Muscle of arm (tissue), 14 donors: ENCODE results near the gene PMM1. TPM values are rescaled to one million over a fixed set of nuclear protein-coding genes. Genes with fewer than 3 reads are reported as not detected.
"Not testable (repeated sequence)": the region's sequence is repeated elsewhere in the genome, so short reads cannot be mapped to it uniquely, and the experiment has no call there.

ENCODE experiments used
- DNase-seq: peaks from one replicate; pipeline ENCODE4 v3.0.0-alpha.2; 2013
- long read RNA-seq, 11 donors: transcript quantifications; one replicate each; lab custom pipeline, GENCODE V29; 2026
- polyA plus RNA-seq, 12 donors: library from polyadenylated mRNA; unstranded; fragments of 120-200 nt; gene quantifications; one replicate each; pipeline ENCODE4 v1.2.1, GENCODE V29; 2013; ENCODE audit not compliant: insufficient read length in 12 of 12

Gene PMM1
- polyA plus RNA-seq = 10 to 100 TPM in 11 of 12 donors, not detected in 1; 20.4 to 26.9 (median 23.1) TPM
- long read RNA-seq, donor 1, transcript PMM1-208 (7 exons, 1,405 nt) = minor isoform, 5 of 46 reads
- long read RNA-seq, donor 1, transcript PMM1-201 (8 exons, 1,298 nt) = major isoform, 26 of 46 reads
- long read RNA-seq, donor 1, partial matches to known transcripts = 11 of 46 reads
- long read RNA-seq, donor 1, other reads (novel, unspliced or antisense) = 0 of 46 reads
- long read RNA-seq, donor 2, transcript PMM1-201 (8 exons, 1,298 nt) = major isoform, 12 of 13 reads
- long read RNA-seq, donor 2, partial matches to known transcripts = 0 of 13 reads
- long read RNA-seq, donor 2, other reads (novel, unspliced or antisense) = 0 of 13 reads
- long read RNA-seq, donor 3, transcript PMM1-201 (8 exons, 1,298 nt) = major isoform, 10 of 11 reads
- long read RNA-seq, donor 3, partial matches to known transcripts = 0 of 11 reads
- long read RNA-seq, donor 3, other reads (novel, unspliced or antisense) = 0 of 11 reads
- long read RNA-seq, donor 4, transcript PMM1-201 (8 exons, 1,298 nt) = major isoform, 8 of 9 reads
- long read RNA-seq, donor 4, partial matches to known transcripts = 0 of 9 reads
- long read RNA-seq, donor 4, other reads (novel, unspliced or antisense) = 0 of 9 reads
- long read RNA-seq, donor 5, transcript PMM1-201 (8 exons, 1,298 nt) = major isoform, 15 of 19 reads
- long read RNA-seq, donor 5, partial matches to known transcripts = 0 of 19 reads
- long read RNA-seq, donor 5, other reads (novel, unspliced or antisense) = 0 of 19 reads
- long read RNA-seq, donor 6, transcript PMM1-201 (8 exons, 1,298 nt) = major isoform, 8 of 10 reads
- long read RNA-seq, donor 6, partial matches to known transcripts = 0 of 10 reads
- long read RNA-seq, donor 6, other reads (novel, unspliced or antisense) = 0 of 10 reads
- long read RNA-seq, donor 7, transcript PMM1-201 (8 exons, 1,298 nt) = major isoform, 13 of 14 reads
- long read RNA-seq, donor 7, partial matches to known transcripts = 0 of 14 reads
- long read RNA-seq, donor 7, other reads (novel, unspliced or antisense) = 0 of 14 reads
- long read RNA-seq, donor 8, transcript PMM1-201 (8 exons, 1,298 nt) = major isoform, 10 of 11 reads
- long read RNA-seq, donor 8, partial matches to known transcripts = 0 of 11 reads
- long read RNA-seq, donor 8, other reads (novel, unspliced or antisense) = 0 of 11 reads
- long read RNA-seq, donor 9, transcript PMM1-201 (8 exons, 1,298 nt) = major isoform, 8 of 8 reads
- long read RNA-seq, donor 9, partial matches to known transcripts = 0 of 8 reads
- long read RNA-seq, donor 9, other reads (novel, unspliced or antisense) = 0 of 8 reads
- long read RNA-seq, donor 10, transcript PMM1-201 (8 exons, 1,298 nt) = major isoform, 15 of 17 reads
- long read RNA-seq, donor 10, partial matches to known transcripts = 0 of 17 reads
- long read RNA-seq, donor 10, other reads (novel, unspliced or antisense) = 0 of 17 reads
- long read RNA-seq, donor 11, transcript PMM1-201 (8 exons, 1,298 nt) = major isoform, 16 of 17 reads
- long read RNA-seq, donor 11, partial matches to known transcripts = 0 of 17 reads
- long read RNA-seq, donor 11, other reads (novel, unspliced or antisense) = 0 of 17 reads

- DNase-seq = peak; percentile 100
These were observed at the start of gene PMM1 for GRCh38 chr22:41589391-41590241. Gene PMM1, minus strand, starts transcription at chr22:41589840. Its CDS starts 35 bp downstream, at chr22:41589805.

- DNase-seq = no peak
These were observed 49.1 kb upstream of the PMM1 start for GRCh38 chr22:41638748-41639147.

- DNase-seq = no peak
These were observed 48.5 kb upstream of the PMM1 start for GRCh38 chr22:41638124-41638523.

GRCh38 chr22:41637623-41638022, 48.0 kb upstream of the PMM1 start:
- not testable (repeated sequence) for DNase-seq

GRCh38 chr22:41636467-41636866, 46.8 kb upstream of the PMM1 start:
- DNase-seq = no peak

DNA sequence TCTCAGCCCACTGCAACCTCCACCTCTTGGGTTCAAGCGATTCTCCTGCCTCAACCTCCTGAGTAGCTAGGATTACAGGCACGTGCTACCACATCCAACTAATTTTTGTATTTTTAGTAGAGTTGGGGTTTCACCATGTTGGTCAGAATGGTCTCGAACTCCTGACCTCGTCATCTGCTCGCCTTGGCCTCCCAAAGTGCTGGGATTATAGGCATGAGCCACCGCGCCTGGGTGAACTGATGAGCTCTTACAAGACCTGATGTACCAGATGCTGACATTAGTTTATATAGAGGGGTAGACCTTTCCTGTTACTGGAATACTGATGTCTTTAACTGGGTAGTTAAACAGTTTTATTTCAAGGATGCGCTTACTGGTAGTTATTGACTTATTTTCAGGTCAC, 45.0 kb upstream of the PMM1 start:
- DNase-seq = not testable (repeated sequence)

DNA sequence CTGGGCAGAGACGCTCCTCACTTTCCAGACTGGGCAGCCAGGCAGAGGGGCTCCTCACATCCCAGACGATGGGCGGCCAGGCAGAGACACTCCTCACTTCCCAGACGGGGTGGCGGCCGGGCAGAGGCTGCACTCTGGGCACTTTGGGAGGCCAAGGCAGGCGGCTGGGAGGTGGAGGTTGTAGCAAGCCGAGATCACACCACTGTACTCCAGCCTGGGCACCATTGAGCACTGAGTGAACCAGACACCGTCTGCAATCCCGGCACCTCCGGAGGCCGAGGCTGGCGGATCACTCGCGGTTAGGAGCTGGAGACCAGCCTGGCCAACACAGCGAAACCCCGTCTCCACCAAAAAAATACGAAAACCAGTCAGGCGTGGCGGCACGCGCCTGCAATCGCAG, 42.0 kb upstream of the PMM1 start:
- DNase-seq = not testable (repeated sequence)

DNA sequence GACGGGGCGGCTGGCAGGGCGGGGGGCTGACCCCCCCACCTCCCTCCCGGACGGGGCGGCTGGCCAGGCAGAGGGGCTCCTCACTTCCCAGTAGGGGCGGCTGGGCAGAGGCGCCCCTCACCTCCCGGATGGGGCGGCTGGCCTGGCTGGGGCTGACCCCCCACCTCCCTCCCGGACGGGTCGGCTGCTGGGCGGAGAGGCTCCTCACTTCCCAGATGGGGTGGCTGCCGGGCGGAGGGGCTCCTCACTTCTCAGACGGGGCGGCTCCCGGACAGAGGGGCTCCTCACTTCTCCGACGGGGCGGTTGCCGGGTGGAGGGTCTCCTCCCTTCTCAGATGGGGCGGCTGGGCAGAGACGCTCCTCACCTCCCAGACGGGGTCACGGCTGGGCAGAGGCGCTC, 41.5 kb upstream of the PMM1 start:
- not testable (repeated sequence) for DNase-seq

GRCh38 chr22:41625577-41625976, 35.9 kb upstream of the PMM1 start:
- no peak for DNase-seq

DNA sequence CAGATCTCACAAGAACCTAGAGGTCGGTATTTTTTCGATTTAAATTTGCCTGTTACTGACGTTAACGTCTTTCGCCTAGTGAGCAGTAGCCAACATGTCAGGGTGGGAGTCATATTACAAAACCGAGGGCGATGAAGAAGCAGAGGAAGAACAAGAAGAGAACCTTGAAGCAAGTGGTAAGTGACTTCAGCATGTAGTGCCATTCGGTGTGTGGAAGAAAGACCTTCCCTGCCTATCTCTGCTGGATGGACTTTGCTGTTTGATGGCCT, 32.2 kb upstream of the PMM1 start:
- DNase-seq = no peak

DNA sequence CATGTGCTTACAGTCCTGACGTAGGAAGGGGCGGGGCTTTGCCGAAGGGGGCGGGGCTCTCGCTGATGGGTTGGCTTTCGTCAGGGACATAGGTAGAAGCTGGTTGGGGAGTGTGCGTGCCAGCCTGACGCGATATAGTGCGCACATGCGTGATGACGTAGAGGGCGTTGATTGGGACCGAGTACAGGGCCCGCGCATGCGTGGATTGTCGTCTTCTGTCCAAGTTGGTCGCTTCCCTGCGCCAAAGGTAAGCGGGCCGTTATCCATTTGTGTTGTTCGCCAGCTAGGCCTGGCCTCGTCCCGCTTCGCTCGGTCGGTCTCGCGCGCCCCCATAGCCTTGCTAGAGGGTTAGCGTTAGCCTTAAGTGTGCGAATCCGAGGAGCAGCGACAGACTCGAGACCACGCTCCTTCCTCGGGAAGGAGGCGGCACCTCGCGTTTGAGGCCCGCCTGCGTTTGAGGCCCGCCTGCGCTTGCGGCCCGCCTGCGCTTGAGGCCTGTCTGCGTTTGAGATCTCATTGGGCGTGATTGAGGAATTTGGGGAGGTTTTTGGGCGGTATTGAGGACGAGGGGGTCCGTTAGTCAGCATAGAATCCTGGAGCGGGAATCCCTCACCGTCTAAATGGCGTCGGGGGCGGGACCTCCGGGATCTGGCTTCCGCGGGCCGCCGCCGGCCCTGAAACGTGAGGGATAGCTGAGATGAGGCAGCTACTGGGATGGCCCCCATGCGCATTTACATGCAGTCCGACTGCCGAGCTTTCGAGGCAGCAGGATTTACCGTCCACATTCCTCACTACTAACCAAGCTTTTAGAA, 31.7 kb upstream of the PMM1 start, which contains the start of gene XRCC6:
TSS of gene XRCC6 (plus strand) at position 197 of the 812 bp plus-strand sequence. CDS start 710 bp downstream, outside the sequence.
- peak; percentile 100 for DNase-seq

DNA sequence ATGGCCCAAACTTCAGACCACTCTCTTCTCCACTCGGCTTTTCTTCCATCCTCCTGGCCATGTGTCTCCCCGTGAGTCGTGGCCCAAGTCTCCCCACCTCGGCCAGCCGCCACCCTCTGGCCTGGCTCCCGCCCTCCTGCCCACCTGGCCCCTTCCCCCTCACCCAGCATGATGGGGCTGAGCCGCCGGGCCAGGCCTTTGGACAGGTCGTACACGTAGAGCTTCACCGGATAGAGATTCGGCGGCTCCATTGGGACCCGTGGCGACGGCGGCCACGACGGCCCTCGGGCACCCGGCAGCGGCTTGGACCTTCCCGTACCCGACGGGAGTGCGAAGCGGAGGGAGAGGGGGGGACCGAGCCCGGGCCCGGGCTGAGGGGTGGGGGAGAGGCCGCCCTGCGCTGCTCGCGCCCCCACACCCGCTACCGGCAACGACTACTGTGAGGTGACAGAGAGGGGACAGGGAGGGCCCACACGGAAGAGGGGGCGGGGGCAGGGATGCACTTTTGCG, 31.0 kb upstream of the PMM1 start, which contains the start of gene DESI1:
TSS of gene DESI1 (minus strand) at position 455 of the 510 bp plus-strand sequence. CDS start at position 251, 204 bp downstream.
- no peak for DNase-seq

DNA sequence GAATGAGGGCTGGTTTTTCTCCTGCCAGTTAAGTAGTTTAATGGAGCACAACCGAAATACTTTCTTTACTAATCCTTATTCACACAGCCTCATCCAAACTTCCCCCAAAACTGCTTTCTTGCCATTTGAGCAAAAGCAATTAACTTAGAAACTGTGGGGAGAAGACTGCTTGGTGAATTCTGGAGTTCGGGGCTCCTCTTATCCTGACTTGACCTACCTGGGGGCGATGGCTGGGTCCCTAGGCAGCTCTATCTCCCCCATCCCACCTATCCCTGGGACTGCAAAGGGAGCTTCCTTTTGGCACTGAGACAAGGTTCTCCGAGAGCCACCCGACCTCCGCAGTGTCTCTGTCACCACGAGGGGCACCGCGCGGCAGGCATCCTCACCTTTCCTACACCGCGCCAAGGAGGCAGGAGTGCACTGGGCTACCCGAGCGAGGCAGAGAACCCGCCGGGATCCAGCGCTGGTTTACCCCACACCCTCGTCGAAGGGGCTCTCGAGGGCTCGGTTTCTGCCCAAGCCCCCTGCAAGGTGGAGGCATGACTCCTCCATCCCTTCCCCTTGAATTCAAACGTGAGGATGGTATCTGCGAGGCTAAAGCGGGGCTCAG, 30.4 kb upstream of the PMM1 start:
- peak; percentile 20 for DNase-seq

- DNase-seq = no peak
These were observed 23.8 kb upstream of the PMM1 start for GRCh38 chr22:41613456-41613855.

DNA sequence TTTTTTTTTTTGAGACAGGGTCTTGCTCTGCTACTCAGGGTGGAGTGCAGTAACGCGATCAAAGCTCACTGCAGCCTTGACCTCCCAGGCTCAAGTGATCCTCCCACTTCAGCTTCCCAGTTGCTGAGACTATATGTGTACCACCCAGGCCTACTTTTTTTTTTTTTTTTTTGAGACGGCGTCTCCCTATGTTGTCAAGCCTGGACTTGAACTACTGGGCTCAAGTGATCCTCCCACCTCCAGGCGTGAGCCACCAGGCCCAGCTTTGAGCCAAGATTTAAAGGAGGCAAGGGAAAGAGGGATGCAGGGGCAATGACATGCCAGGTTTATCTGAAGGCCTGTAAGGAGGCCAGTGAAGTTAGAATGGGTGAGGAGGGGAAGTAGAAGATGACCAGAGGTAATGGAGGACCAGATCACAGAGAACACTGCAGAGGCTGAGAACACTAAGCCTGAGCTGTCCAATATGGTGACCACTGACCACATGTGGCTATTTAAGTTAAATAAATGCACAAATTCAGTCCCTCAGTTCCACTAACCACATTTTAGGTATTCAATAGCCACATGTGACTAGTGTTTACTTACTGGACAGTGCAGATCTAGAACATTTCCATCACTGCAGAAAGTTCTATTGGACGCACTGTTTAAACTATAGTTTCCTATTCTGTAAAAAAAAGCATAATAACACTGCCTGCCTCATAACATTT, 23.1 kb upstream of the PMM1 start:
- no peak for DNase-seq

DNA sequence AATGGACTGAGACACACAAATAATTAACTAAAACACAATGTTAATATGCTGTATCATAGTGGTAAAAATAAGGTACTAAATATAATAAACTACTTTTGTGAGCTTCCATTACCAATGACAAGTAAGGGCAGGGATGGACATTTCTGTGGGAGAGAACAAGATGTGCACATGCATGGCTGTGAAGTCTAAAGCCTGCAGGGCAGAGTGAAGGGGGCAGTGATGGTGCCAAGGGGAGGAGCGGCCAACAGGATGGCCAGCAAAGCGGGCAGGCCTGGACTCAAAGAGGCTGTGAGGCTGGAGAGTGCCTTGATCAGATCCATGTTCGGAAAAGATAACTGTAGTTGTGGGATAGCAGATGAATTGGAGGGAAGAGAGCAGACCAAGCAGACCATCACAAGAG, 18.7 kb upstream of the PMM1 start:
- no peak for DNase-seq

GRCh38 chr22:41603873-41604332, 14.3 kb upstream of the PMM1 start:
- DNase-seq = no peak

DNA sequence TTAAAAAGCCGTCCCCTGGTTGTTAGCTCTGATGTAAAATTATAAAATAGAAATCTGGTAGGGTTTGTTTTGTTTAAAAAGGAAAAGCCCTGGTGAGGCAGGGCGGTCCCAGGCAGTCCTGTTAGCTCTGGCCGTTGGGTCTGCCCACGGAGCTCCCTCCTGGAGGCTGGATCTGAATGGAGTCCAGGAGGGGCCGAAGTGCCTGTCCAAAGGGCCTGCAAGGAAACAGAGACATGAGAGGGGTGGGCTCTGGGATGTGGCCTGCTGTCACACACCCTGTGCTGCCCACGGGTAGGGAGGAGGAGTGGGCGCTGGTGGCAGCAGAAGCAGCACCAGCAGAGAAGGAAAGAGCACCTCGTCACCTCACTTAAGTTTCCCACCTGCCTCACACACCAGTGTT, 11.3 kb upstream of the PMM1 start:
- no peak for DNase-seq
